ENCODE results near the gene LZIC. TPM values are rescaled to one million over a fixed set of nuclear protein-coding genes. Genes with fewer than 3 reads are reported as not detected.

The LZIC gene
- polyA plus RNA-seq, 1 donor (not counting 4 experiments of a cell fraction or from before 2014, with no cell fraction given), result 22.5 TPM

DNA sequence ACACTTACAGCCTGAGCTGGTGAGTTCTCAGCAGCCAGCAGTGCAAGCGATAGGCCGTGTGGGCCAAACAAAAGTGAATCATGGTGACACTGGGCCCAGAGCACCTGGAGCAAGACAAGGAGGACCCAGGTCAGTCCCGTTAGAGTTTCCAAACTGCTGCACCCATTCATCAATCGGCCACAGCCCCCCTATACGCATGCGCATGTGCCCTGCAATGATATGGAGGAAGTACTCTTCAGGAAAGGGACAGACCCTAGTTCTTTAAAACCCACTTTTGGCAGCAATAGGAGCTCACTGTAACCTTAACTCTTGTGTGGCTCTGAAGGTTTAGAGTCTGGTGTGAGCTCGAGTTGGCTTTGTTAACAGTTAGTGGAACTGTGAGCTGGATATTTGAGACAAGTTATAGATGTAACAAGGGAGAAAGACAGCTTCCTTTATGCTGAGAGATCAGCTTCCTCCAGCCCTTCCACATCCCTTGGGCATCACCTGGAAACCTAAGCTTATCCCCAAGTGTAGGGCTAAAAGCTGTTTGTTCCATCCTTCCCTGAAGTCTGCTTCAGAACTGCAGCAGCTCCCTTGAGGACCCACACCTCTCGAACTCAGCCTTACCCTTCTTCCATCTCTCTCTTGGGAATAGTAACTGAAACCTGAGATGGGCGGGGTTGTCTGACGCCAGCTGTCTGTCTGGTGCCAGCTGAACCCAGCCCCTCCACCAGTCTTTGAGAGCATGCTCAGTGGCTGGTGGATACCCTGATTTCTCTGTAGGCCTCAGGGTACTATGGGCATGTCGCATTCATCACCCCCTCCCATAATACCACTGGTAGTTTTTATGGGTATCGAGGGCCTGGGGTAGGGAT is 17.7 kb upstream of the LZIC start:
- Histone ChIP-seq H3K36me3 (ENCODE audit: control insufficient read depth in 2 of 2, extremely low read depth in 1 of 2, insufficient read depth in 2 of 2, low read length in 2 of 2) (peaks cover 0 to 1% of the 10 kb centered on the region in 2 experiments), H2AFZ (ENCODE audit: control insufficient read depth, low read length) (no peak overlapping the region), H4K20me1 (ENCODE audit: control insufficient read depth, extremely low read depth, insufficient read depth, low read length) (no peaks in the 10 kb centered on the region), H3K4me3 (ENCODE audit: control insufficient read depth in 2 of 3, extremely low read depth in 1 of 3, insufficient read depth in 2 of 3, low read depth in 1 of 3, low read length in 3 of 3) (no peak overlapping the region), H3K9me1 (ENCODE audit: control insufficient read depth, extremely low read depth, insufficient read depth, low read length) (no peaks in the 10 kb centered on the region), H3K4me1 (ENCODE audit: control insufficient read depth, extremely low read depth, insufficient read depth, low read length) (no peaks in the 10 kb centered on the region), H3K9me3 (ENCODE audit: control insufficient read depth, low read depth, low read length) (no peaks in the 10 kb centered on the region), H3K9ac (ENCODE audit: control insufficient read depth, extremely low read depth, insufficient read depth, low read length) (no peak overlapping the region), H3K27me3 (ENCODE audit: control insufficient read depth, extremely low read depth, insufficient read depth, low read length) (no peaks in the 10 kb centered on the region), H3K79me2 (ENCODE audit: control insufficient read depth, insufficient read depth, low read length) (no peaks in the 10 kb centered on the region), H3K27ac (ENCODE audit: control insufficient read depth, insufficient read depth, low read length) (no peak overlapping the region), H3K4me2 (ENCODE audit: control insufficient read depth, extremely low read depth, insufficient read depth, low read depth, low read length) (no peak overlapping the region)
- DNase-seq (ENCODE audit: low read depth, low spot score) (no peak), FAIRE-seq (no peak)
- TF ChIP-seq, protein P1, sequence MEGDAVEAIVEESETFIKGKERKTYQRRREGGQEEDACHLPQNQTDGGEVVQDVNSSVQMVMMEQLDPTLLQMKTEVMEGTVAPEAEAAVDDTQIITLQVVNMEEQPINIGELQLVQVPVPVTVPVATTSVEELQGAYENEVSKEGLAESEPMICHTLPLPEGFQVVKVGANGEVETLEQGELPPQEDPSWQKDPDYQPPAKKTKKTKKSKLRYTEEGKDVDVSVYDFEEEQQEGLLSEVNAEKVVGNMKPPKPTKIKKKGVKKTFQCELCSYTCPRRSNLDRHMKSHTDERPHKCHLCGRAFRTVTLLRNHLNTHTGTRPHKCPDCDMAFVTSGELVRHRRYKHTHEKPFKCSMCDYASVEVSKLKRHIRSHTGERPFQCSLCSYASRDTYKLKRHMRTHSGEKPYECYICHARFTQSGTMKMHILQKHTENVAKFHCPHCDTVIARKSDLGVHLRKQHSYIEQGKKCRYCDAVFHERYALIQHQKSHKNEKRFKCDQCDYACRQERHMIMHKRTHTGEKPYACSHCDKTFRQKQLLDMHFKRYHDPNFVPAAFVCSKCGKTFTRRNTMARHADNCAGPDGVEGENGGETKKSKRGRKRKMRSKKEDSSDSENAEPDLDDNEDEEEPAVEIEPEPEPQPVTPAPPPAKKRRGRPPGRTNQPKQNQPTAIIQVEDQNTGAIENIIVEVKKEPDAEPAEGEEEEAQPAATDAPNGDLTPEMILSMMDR (optimal IDR thresholded peaks at IDR 0.05 in 1 of 3, IDR thresholded peaks at IDR 0.05 in 1 of 3, conservative IDR thresholded peaks at IDR 0.05 in 1 of 3; ENCODE audit: extremely low read depth in 1 of 3, insufficient read depth in 2 of 3, low read length in 3 of 3), result no peak
- TF ChIP-seq EZH2 (IDR thresholded peaks at IDR 0.05; ENCODE audit: low read length), result no peak
- dilution Hi-C loops (cut with MboI; ENCODE audit: extremely low pct_ligation_motif_present, low sequenced_read_pairs), result loop anchor here (10.0 kb wide), 1 partner anchor 64 kb away; no protein-coding TSS in a partner anchor

DNA sequence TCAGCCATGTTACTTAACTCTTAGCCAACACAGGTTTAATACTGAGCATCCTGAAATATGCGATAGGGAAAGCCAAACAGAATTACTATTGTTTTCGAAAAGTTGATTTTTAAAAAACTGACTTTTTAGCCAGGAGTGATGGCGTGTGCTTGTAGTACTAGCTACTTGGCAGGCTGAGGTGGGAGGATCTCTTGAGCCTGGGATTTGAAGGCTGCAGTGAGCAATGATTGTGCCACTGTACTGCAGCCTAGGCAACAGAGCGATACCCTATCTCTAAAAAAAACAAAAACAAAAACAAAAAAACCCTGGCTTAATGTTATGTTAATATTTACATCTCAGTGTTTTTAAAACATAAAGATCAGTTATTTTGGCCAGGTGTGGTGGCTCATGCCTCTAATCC is 16.8 kb upstream of the LZIC start:
- Histone ChIP-seq H3K4me3 (ENCODE audit: control insufficient read depth in 2 of 3, extremely low read depth in 1 of 3, insufficient read depth in 2 of 3, low read depth in 1 of 3, low read length in 3 of 3) (no peak overlapping the region), H4K20me1 (ENCODE audit: control insufficient read depth, extremely low read depth, insufficient read depth, low read length) (no peaks in the 10 kb centered on the region), H3K27ac (ENCODE audit: control insufficient read depth, insufficient read depth, low read length) (no peak overlapping the region), H3K9me1 (ENCODE audit: control insufficient read depth, extremely low read depth, insufficient read depth, low read length) (no peaks in the 10 kb centered on the region), H3K4me1 (ENCODE audit: control insufficient read depth, extremely low read depth, insufficient read depth, low read length) (no peaks in the 10 kb centered on the region), H3K4me2 (ENCODE audit: control insufficient read depth, extremely low read depth, insufficient read depth, low read depth, low read length) (no peak overlapping the region), H3K9ac (ENCODE audit: control insufficient read depth, extremely low read depth, insufficient read depth, low read length) (no peak overlapping the region), H3K36me3 (ENCODE audit: control insufficient read depth in 2 of 2, extremely low read depth in 1 of 2, insufficient read depth in 2 of 2, low read length in 2 of 2) (peaks cover 0 to 1% of the 10 kb centered on the region in 2 experiments), H3K9me3 (ENCODE audit: control insufficient read depth, low read depth, low read length) (no peaks in the 10 kb centered on the region), H3K79me2 (ENCODE audit: control insufficient read depth, insufficient read depth, low read length) (no peaks in the 10 kb centered on the region), H2AFZ (ENCODE audit: control insufficient read depth, low read length) (no peak overlapping the region), H3K27me3 (ENCODE audit: control insufficient read depth, extremely low read depth, insufficient read depth, low read length) (no peaks in the 10 kb centered on the region)
- TF ChIP-seq EZH2 (IDR thresholded peaks at IDR 0.05; ENCODE audit: low read length), result no peak
- TF ChIP-seq, protein P1 (optimal IDR thresholded peaks at IDR 0.05 in 1 of 3, IDR thresholded peaks at IDR 0.05 in 1 of 3, conservative IDR thresholded peaks at IDR 0.05 in 1 of 3; ENCODE audit: extremely low read depth in 1 of 3, insufficient read depth in 2 of 3, low read length in 3 of 3), result no peak
- dilution Hi-C loops (cut with MboI; ENCODE audit: extremely low pct_ligation_motif_present, low sequenced_read_pairs), result loop anchor here (10.0 kb wide), 1 partner anchor 65 kb away; no protein-coding TSS in a partner anchor
- FAIRE-seq (no peak), DNase-seq (ENCODE audit: low read depth, low spot score) (no peak)
